ENCODE results near the gene EDRF1.

EDRF1 gene

GRCh38 chr10:125783957-125784356, 64.4 kb downstream of the EDRF1 start:
- Histone ChIP-seq H3K23ac (ENCODE audit: low read length) (no peak overlapping the region), H3K9me3 (ENCODE audit: insufficient read depth, low read depth, low read length) (peaks cover 8% of the 10 kb centered on the region), H2BK5ac (ENCODE audit: low read depth, low read length, poor library complexity) (no peak overlapping the region), H3K9ac (ENCODE audit: low read length) (no peak overlapping the region), H2AK5ac (ENCODE audit: low read length) (no peak overlapping the region), H2BK120ac (ENCODE audit: insufficient read depth, low read length, poor library complexity) (no peak overlapping the region), H3K4me2 (ENCODE audit: low read length) (no peak overlapping the region), H3K4ac (ENCODE audit: low read depth, low read length) (no peak overlapping the region), H4K12ac (ENCODE audit: low read depth, low read length) (no peak overlapping the region), H3K79me1 (ENCODE audit: low read length) (no peaks in the 10 kb centered on the region), H4K91ac (ENCODE audit: low read depth, low read length) (no peak overlapping the region), H3K27me3 (ENCODE audit: insufficient read depth, low read length) (no peaks in the 10 kb centered on the region), H3K18ac (ENCODE audit: low read length) (no peak overlapping the region), H4K8ac (ENCODE audit: low read depth, low read length) (no peak overlapping the region), H3K36me3 (ENCODE audit: control insufficient read depth in 1 of 2, insufficient read depth in 2 of 2, low read length in 2 of 2) (peaks cover 2 to 6% of the 10 kb centered on the region in 2 experiments), H3K79me2 (ENCODE audit: control insufficient read depth, insufficient read depth, low read length, poor library complexity) (no peaks in the 10 kb centered on the region), H3K4me1 (ENCODE audit: control insufficient read depth in 1 of 2, insufficient read depth in 2 of 2, low read length in 2 of 2) (peaks cover 0 to 3% of the 10 kb centered on the region in 2 experiments), H3K27ac (ENCODE audit: low read depth, low read length) (no peak overlapping the region), H3K4me3 (ENCODE audit: low read depth, low read length) (no peak overlapping the region), H3K14ac (ENCODE audit: low read length) (no peak overlapping the region), H2BK12ac (ENCODE audit: low read length) (no peak overlapping the region), H2AFZ (ENCODE audit: insufficient read depth, low read length, poor library complexity) (no peak overlapping the region)
- WGBS (ENCODE audit: extremely low coverage, insufficient coverage, insufficient read length), result no CpG with 5 or more reads among the region's 6 CpGs
- no peak for DNase-seq

- no peak overlapping the region for H4K12ac ChIP-seq (ENCODE audit: low read depth, low read length)
- no peak for DNase-seq
- no peak overlapping the region for H3K18ac ChIP-seq (ENCODE audit: low read length)
Measured at GRCh38 chr10:125785791-125786190, 66.3 kb downstream of the EDRF1 start.

GRCh38 chr10:125788156-125789034, 68.9 kb downstream of the EDRF1 start:
- H3K27me3 ChIP-seq (ENCODE audit: insufficient read depth, low read length), result no peaks in the 10 kb centered on the region
- H3K9me3 ChIP-seq (ENCODE audit: insufficient read depth, low read depth, low read length), result no peaks in the 10 kb centered on the region
- no peak overlapping the region for H2AFZ ChIP-seq (ENCODE audit: insufficient read depth, low read length, poor library complexity)
- no peak overlapping the region for H2BK120ac ChIP-seq (ENCODE audit: insufficient read depth, low read length, poor library complexity)
- DNase-seq, result no peak
- peaks cover 19 to 20% of the 10 kb centered on the region in 2 experiments for H3K36me3 ChIP-seq (ENCODE audit: control insufficient read depth in 1 of 2, insufficient read depth in 2 of 2, low read length in 2 of 2)
- no peak overlapping the region for H3K9ac ChIP-seq (ENCODE audit: low read length)
- H4K91ac ChIP-seq (ENCODE audit: low read depth, low read length), result no peak overlapping the region
- no peak overlapping the region for H2AK5ac ChIP-seq (ENCODE audit: low read length)
- H2BK5ac ChIP-seq (ENCODE audit: low read depth, low read length, poor library complexity), result no peak overlapping the region
- no CpG with 5 or more reads among the region's 17 CpGs for WGBS (ENCODE audit: extremely low coverage, insufficient coverage, insufficient read length)
- H4K12ac ChIP-seq (ENCODE audit: low read depth, low read length), result no peak overlapping the region
- no peaks in the 10 kb centered on the region for H3K79me1 ChIP-seq (ENCODE audit: low read length)
- H3K23ac ChIP-seq (ENCODE audit: low read length), result no peak overlapping the region
- no peaks in the 10 kb centered on the region for H3K4me1 ChIP-seq (ENCODE audit: control insufficient read depth in 1 of 2, insufficient read depth in 2 of 2, low read length in 2 of 2)
- H3K27ac ChIP-seq (ENCODE audit: low read depth, low read length), result no peak overlapping the region
- no peak overlapping the region for H3K4ac ChIP-seq (ENCODE audit: low read depth, low read length)
- no peak overlapping the region for H2BK12ac ChIP-seq (ENCODE audit: low read length)
- H3K4me3 ChIP-seq (ENCODE audit: low read depth, low read length), result no peak overlapping the region
- no peak overlapping the region for H3K18ac ChIP-seq (ENCODE audit: low read length)
- H3K4me2 ChIP-seq (ENCODE audit: low read length), result no peak overlapping the region
- no peaks in the 10 kb centered on the region for H3K79me2 ChIP-seq (ENCODE audit: control insufficient read depth, insufficient read depth, low read length, poor library complexity)
- no peak overlapping the region for H4K8ac ChIP-seq (ENCODE audit: low read depth, low read length)
- no peak overlapping the region for H3K14ac ChIP-seq (ENCODE audit: low read length)

More at GRCh38 chr10:125785791-125786190, 66.3 kb downstream of the EDRF1 start:
- no peak overlapping the region for H3K23ac ChIP-seq (ENCODE audit: low read length)
- peaks cover 0 to 3% of the 10 kb centered on the region in 2 experiments for H3K4me1 ChIP-seq (ENCODE audit: control insufficient read depth in 1 of 2, insufficient read depth in 2 of 2, low read length in 2 of 2)
- no peak overlapping the region for H2BK12ac ChIP-seq (ENCODE audit: low read length)
- H3K9me3 ChIP-seq (ENCODE audit: insufficient read depth, low read depth, low read length), result peaks cover 2% of the 10 kb centered on the region
- no peak overlapping the region for H3K4me3 ChIP-seq (ENCODE audit: low read depth, low read length)
- H4K8ac ChIP-seq (ENCODE audit: low read depth, low read length), result no peak overlapping the region
- WGBS (ENCODE audit: extremely low coverage, insufficient coverage, insufficient read length), result no CpG with 5 or more reads among the region's 9 CpGs
- no peaks in the 10 kb centered on the region for H3K79me2 ChIP-seq (ENCODE audit: control insufficient read depth, insufficient read depth, low read length, poor library complexity)
- no peak overlapping the region for H3K4ac ChIP-seq (ENCODE audit: low read depth, low read length)
- H3K36me3 ChIP-seq (ENCODE audit: control insufficient read depth in 1 of 2, insufficient read depth in 2 of 2, low read length in 2 of 2), result peaks cover 8 to 11% of the 10 kb centered on the region in 2 experiments
- H4K91ac ChIP-seq (ENCODE audit: low read depth, low read length), result no peak overlapping the region
- no peak overlapping the region for H2BK120ac ChIP-seq (ENCODE audit: insufficient read depth, low read length, poor library complexity)
- no peak overlapping the region for H2AK5ac ChIP-seq (ENCODE audit: low read length)
- H3K79me1 ChIP-seq (ENCODE audit: low read length), result no peaks in the 10 kb centered on the region
- H2BK5ac ChIP-seq (ENCODE audit: low read depth, low read length, poor library complexity), result no peak overlapping the region
- no peak overlapping the region for H3K9ac ChIP-seq (ENCODE audit: low read length)
- no peak overlapping the region for H3K27ac ChIP-seq (ENCODE audit: low read depth, low read length)
- H3K14ac ChIP-seq (ENCODE audit: low read length), result no peak overlapping the region
- H2AFZ ChIP-seq (ENCODE audit: insufficient read depth, low read length, poor library complexity), result no peak overlapping the region
- no peak overlapping the region for H3K4me2 ChIP-seq (ENCODE audit: low read length)
- H3K27me3 ChIP-seq (ENCODE audit: insufficient read depth, low read length), result no peaks in the 10 kb centered on the region

GRCh38 chr10:125792342-125793300, 73.1 kb downstream of the EDRF1 start:
- H2BK12ac ChIP-seq (ENCODE audit: low read length), result no peak overlapping the region
- no peak overlapping the region for H2BK120ac ChIP-seq (ENCODE audit: insufficient read depth, low read length, poor library complexity)
- H3K9me3 ChIP-seq (ENCODE audit: insufficient read depth, low read depth, low read length), result no peaks in the 10 kb centered on the region
- H2AFZ ChIP-seq (ENCODE audit: insufficient read depth, low read length, poor library complexity), result no peak overlapping the region
- H3K79me1 ChIP-seq (ENCODE audit: low read length), result no peaks in the 10 kb centered on the region
- no peak overlapping the region for H3K4ac ChIP-seq (ENCODE audit: low read depth, low read length)
- H4K12ac ChIP-seq (ENCODE audit: low read depth, low read length), result no peak overlapping the region
- no peak overlapping the region for H3K18ac ChIP-seq (ENCODE audit: low read length)
- H3K9ac ChIP-seq (ENCODE audit: low read length), result no peak overlapping the region
- no peaks in the 10 kb centered on the region for H3K79me2 ChIP-seq (ENCODE audit: control insufficient read depth, insufficient read depth, low read length, poor library complexity)
- H4K8ac ChIP-seq (ENCODE audit: low read depth, low read length), result no peak overlapping the region
- no peak overlapping the region for H2BK5ac ChIP-seq (ENCODE audit: low read depth, low read length, poor library complexity)
- DNase-seq, result no peak
- no peaks in the 10 kb centered on the region for H3K27me3 ChIP-seq (ENCODE audit: insufficient read depth, low read length)
- H3K4me1 ChIP-seq (ENCODE audit: control insufficient read depth in 1 of 2, insufficient read depth in 2 of 2, low read length in 2 of 2), result no peaks in the 10 kb centered on the region
- H3K4me2 ChIP-seq (ENCODE audit: low read length), result no peak overlapping the region
- H4K91ac ChIP-seq (ENCODE audit: low read depth, low read length), result no peak overlapping the region
- no peak overlapping the region for H2AK5ac ChIP-seq (ENCODE audit: low read length)
- WGBS (ENCODE audit: extremely low coverage, insufficient coverage, insufficient read length), result no CpG with 5 or more reads among the region's 14 CpGs
- peaks cover 30 to 32% of the 10 kb centered on the region in 2 experiments for H3K36me3 ChIP-seq (ENCODE audit: control insufficient read depth in 1 of 2, insufficient read depth in 2 of 2, low read length in 2 of 2)
- no peak overlapping the region for H3K14ac ChIP-seq (ENCODE audit: low read length)
- H3K27ac ChIP-seq (ENCODE audit: low read depth, low read length), result no peak overlapping the region
- H3K23ac ChIP-seq (ENCODE audit: low read length), result no peak overlapping the region
- no peak overlapping the region for H3K4me3 ChIP-seq (ENCODE audit: low read depth, low read length)
